HG02943 (cell line): Measurements from ENCODE around the gene PTK6.

Source experiments
- ATAC-seq: cut with Tn5 transposase; IDR thresholded peaks from one replicate; pipeline ENCODE4 v1.9.1; 2021; ENCODE audit warnings: mild to moderate bottlenecking, low read depth, moderate library complexity; ENCODE audit not compliant: unreplicated experiment

Gene PTK6

DNA sequence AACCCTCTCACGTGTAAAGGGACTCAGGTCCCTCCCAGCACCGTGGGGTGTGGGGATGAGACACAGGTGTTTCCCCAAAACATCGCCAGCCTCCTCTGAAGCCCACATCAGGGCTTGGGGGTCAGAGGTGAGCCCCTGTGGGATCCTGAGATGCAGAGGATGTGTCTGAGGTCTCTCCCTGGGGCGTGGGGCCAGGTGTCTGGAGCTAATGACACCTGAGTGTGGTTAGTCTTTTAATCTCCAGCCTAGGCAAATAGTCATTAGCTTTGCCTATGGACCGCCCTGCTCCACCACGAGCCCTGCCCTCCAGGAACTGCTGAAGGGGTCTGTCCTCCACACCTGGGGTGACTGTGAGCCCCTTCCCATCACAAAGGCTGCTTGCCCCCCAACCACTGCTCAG is 8.6 kb upstream of the PTK6 start:
- no peak for ATAC-seq

GRCh38 chr20:63544958-63545516 is 7.9 kb upstream of the PTK6 start:
- ATAC-seq, result no peak

GRCh38 chr20:63544241-63544957 is 7.2 kb upstream of the PTK6 start:
- no peak for ATAC-seq

DNA sequence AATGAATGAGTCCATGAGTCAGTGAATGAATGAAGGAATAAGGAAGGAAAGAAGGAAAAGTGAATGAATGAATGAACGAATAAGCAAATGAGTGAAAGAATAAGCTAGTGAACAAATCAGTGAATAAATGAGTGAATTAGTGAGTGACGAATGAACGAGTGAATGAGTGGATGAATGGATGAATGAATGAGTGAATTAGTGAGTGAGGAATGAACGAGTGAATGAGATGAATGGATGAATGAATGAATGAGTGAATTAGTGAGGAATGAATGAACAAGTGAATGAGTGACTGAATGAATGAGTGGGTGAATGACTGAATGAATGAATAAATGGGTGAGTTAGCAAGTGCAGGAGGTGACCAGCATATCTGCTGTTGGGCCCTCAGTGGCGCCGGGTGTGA is 6.6 kb upstream of the PTK6 start:
- no peak for ATAC-seq

DNA sequence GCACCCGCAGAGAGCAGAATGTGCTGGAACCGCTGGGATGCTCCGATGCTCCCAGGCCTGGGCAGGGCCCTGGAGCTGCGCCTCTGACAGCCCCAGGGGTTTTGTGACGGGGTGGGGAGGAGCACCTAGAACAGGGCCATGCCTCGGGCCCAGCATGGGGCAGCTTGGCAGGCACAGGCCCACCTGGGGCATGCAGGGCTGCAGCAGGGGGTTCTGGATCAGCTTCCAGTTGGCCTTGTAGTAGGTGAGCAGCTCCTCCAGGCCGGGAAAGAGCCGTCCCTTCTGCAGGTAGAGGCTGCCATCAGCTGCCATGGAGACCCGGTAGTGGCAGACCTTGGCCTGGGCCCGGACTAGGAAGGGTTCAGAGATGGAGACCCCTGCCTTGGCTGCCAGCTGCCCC is 6.0 kb upstream of the PTK6 start:
- ATAC-seq, result no peak

- no peak for ATAC-seq
Measured at GRCh38 chr20:63542696-63543095, 5.5 kb upstream of the PTK6 start.

GRCh38 chr20:63542031-63542559 is 4.9 kb upstream of the PTK6 start:
- no peak for ATAC-seq

- no peak for ATAC-seq
Measured at GRCh38 chr20:63541371-63541770, 4.2 kb upstream of the PTK6 start.

DNA sequence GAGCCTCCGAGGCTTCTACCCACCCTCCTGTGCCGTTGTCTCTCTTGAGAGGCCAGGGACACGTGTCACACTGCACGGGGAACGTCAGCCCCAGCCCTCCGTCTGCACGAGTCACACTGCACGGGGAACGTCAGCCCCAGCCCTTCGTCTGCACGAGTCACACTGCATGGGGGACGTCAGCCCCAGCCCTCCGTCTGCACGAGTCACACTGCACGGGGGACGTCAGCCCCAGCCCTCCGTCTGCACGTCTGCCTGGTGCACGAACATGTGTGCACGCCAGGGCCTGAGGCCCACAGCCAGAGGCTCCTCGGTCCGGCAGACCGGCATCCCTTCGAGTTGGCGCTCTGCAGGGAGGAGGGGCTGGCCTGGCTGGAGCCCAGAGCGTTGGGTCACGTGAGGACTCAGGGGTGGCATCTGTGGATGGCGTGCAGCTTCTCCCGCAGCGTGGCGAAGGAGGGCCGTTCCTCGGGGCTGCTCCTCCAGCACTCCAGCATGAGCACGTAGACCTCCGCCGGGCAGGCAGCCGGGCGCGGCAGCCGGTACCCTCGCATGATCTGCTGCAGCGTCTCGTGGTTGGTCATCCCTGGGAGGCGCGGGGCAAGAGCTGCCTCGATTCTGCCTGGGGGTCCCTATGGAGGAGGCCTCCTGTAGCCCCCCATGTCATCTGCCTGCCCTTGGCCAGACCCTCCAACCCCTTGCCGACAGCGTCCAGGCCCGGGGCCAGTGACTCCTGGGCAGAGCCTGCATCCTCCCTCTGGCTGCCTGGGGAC is 3.4 kb upstream of the PTK6 start:
- no peak for ATAC-seq

DNA sequence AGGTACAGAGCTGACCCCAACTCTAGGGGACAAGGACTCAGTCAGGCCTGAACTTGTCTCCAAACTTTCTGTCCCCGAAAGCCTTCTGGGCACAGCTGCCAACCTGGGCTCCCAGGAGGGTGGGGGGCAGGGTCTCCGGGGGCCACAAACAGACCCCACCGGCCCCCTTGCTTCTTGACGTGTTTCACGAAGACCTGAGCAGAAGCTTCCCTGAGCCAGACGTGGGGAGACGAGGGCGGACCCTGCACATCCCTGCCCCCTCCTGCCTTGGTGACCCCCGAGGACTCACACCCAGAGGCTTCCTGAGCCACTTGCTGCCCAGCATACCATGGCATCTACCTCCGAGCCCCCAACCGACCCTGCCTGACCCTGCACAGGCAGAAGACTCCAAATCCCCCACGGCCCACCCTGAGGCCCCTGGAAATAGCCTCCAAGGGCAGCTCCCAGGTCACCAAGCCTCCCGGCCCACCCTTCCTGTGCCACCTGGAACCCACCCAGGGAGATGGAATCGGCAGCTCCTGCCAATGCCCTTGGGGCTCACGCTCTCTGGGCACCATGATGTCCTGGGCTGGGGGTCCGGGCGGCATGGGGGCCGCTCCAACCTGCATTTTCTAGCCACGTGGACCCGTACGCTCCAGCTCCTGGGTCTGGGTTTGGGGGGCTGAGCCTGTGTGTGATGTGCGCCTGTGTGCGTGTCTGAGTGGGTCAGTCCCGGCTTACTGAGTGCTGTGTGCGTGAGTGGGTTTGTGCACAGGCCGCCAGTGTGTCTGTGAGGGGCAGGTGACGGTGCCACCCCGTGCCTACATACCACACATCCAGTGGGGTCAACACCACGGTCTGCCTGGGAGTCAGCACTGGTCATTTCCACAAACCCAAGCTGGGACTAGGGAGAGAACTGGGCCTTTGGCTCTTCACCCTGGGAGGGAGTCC is 2.5 kb upstream of the PTK6 start:
- no peak for ATAC-seq

DNA sequence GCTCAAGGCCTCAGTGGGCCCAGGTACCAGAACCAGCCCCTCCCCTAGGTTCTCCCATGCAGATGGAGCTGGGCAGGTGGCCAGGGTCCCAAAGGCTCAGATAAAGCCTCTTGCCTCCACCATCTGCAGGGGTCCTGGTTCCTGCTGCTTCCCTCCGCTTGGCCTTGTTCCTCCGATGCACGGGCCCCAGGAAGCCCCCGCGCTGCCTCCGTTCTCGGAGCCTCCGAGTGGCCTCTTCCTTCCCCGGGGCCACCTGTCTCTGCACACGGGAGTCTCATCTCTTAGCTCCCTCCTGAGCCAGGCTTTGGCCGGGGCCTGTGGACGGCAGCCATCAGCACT is 1.9 kb upstream of the PTK6 start:
- no peak for ATAC-seq

DNA sequence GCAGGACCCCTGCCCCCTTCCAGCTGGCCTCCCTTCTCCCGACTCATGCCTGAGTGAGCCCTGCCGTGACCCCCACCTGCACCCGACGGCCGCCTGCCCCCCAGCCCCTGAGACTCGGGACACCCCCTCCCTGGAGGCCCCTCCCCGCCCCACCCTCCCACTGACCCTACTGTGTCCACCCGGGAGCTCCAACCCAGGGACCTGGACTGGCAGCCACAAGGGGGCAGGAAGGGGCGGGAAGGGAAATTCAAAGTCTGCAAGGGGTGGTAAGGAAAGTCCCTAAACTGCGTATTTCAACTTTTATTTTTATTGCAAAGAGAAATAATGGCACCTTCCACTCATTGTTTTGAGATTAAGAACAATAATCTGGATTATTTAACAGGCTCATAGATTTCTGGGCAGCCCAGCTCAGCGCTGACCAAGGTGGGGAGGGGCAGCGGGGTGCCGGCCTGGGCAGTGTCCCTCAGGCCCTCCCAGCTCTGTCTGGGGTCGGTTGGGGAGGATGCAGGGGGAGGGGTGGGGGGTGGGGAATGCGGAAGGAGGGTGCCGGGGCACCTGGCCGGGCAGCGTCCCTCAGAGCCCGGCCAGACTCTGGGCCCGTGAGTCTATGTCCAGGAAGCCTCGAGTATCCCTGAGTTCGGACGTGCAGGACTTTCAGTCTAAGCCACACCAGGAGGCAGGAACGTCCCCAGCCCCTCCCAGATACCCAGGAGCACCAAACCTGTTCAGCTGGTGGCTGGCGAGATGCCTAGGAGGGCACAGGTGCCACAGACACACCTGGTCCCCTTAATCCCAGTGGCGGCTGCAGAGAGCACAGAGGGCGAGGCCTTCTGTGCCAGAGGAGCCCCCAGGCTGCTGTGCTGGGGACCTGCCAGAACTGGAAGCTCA is 1.3 kb upstream of the PTK6 start:
- no peak for ATAC-seq

DNA sequence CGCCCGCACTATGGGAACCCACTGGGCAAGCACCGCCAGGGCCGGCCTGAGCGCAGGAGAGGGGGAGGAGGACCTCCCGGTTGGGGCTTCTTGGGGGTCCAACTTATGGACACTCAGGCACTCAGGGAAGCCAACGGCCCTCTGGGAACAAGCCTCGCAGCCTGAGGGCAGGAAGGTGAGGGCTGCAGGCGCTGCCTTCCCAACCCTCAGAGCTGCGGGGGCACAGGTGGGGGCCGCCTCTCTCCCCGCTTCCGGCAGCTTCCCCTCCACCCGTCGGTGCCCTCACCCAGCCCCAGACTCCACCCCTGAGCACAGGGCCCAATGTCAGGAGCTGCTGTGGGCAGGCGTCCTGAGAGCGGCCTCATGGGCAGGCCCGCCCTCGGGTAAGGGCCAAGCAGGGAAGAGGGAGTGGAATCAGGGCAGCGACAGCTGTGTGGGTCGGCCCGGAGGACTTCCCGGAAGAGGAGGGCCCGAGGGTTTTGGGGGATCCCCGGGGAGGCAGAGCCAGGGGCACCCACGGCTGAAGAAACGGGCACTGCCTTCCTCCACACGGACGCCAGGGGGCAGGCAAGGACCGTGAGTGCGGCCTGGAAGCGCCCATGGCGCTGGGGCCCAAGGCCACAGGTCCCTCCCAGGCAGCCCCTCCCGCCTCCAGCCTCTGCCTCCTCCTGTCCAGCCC is 488 bp upstream of the PTK6 start:
- peak; percentile 91 for ATAC-seq

DNA sequence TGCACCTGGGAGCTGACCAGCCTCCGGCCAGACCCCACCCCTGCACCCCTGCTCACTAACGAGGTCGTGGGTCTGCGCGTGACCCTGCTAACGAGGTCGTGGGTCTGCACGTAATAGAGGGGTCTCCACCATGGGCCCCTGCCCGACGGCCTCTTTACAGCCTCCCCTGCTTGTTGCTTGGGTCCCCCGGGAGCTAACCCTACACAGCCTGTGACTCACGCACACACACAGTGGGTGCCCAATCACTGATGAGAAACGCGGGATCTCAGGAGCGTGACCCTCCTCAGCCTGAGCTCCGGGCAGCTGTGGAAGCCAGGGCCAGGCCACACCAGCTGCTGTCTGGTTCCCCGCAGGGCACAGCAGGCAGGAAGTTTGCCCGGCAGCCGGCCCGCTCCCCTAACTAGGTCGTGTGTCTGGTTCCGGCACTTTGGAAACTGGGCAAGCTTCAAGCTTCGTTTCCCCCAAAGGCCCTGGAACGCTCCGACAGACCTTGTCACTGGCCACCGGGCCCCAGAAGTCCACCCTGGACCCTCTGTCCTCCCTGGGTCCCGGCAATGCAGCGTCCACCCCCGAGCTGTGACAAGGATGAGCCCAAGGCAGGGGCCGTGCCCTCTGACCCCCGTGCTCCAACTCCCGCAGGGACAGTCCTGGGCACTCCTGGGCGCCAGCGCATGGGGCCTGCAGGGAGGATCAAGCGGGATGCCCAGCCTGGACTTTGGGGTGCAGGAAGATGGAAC is 767 bp downstream of the PTK6 start:
- ATAC-seq, result no peak

DNA sequence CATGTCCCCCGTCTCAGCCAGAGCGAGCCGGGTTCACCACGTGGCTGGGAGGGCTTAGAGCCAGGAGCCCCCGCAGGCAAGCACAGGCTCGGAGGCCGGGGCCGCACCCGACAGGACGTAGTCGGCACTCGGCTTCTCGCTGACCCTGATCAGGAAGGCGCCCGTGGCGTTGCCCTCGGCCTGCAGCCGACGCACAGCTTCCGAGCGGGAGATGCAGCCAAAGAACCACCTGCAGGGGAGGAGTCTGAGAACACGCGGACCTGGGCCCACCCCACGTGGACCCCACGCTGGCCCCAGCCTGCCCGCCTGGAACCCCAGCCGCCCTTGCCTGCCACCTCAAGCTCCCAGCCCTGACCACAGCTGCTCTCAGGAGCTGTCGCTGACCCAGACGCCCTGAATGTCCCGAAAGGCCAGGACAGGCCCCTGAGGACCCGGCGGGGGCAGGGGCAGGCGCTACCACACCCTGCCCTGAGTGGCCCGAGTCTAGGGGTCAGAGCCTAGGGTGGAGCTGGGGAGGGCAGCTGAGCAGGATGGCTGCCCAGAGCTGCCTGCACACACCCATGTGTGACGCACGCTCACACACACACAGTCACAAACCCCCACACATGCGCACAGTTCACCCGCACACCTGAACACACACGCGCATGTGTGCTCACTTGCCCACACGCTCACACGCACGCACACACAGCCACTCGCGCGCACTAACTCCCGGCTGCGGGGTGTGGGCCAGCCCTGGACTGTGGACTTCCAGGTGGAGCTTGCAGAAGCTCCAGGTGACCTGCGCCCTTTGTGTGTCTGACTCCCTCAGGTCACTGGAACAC is 2.1 kb downstream of the PTK6 start:
- ATAC-seq, result no peak

DNA sequence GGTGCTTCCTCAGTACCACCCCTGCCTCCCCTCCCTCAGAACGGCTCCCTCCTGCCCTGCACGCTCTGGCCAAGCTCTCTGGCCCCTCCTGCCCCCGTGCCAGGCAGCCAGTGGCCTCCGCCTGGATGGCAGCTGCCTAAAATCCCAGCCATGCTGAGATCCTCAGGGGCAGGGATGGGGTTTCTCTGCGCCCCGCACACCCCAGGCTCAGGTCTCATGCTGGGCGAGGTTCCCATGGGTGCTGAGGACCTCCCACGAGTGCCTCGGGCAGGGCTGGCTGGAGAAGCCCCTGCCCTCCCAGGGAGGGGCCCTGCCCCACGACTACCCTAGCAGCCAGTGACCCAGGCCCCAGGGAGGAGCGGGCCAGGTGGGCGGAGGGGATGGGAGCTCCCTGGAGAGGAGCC is 2.7 kb downstream of the PTK6 start:
- ATAC-seq, result no peak

DNA sequence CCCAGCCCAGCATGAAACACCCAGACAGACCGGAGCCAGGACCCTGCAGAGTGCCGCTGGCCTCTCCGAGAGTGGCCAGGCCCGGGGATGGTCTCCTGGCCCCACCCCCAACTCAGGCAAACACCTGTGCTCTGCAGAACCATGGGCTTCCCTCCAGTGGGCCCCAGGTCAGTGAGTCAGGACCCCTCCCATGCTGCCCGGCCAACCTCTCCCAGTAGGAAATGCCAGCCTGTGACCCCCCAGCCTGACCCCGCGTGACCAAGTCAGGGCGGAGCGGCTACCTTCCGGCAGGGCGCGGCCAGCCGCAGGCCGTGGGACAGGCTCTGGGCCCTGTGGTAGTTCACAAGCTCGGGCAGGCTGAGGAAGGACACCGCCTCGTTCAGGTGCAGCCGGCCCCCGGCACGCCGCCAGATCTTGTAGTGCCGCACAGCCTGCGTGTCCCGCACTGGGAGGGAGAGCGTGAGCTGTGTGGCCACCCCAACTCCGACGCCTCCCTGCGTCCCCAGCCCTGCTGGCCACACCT is 3.2 kb downstream of the PTK6 start:
- ATAC-seq, result no peak
